Kidney (tissue), 14 donors: ENCODE data around the gene SZT2. TPM values are rescaled to one million over a fixed set of nuclear protein-coding genes. Genes with fewer than 3 reads are reported as not detected.
"Not testable (repeated sequence)": the region's sequence is repeated elsewhere in the genome, so short reads cannot be mapped to it uniquely, and the experiment has no call there.

Source experiments
- DNase-seq, 5 donors: peaks; one replicate each; pipeline ENCODE4 v3.0.0-alpha.2; 2013 to 2020
- FAIRE-seq: peaks from 2 replicates; lab custom pipeline; 2012; peaks lifted over from hg19 to GRCh38; lab: Jason Lieb, UNC
- H3K27ac ChIP-seq, 2 donors: one replicate each; pipeline ENCODE4 v1.7.0; 2013; ENCODE audit warnings: low read depth in 2 of 2, low read length in 2 of 2, inconsistent platforms in 1 of 2
- H3K27me3 ChIP-seq: one replicate; pipeline ENCODE4 v1.7.1; 2013; ENCODE audit warnings: low read length, inconsistent platforms; ENCODE audit not compliant: control insufficient read depth, insufficient read depth
- H3K36me3 ChIP-seq, 3 donors: one replicate each; pipeline versions ENCODE4 v1.7.0 to v1.7.1; 2013; ENCODE audit warnings: low read length in 3 of 3, control low read depth in 1 of 3, inconsistent platforms in 1 of 3; ENCODE audit not compliant: insufficient read depth in 3 of 3, control insufficient read depth in 2 of 3
- H3K4me1 ChIP-seq, 3 donors: one replicate each; pipeline versions ENCODE4 v1.7.0 to v1.7.1; 2013; ENCODE audit warnings: low read length in 3 of 3, inconsistent platforms in 1 of 3, low read depth in 1 of 3; ENCODE audit not compliant: control insufficient read depth in 2 of 3, insufficient read depth in 2 of 3
- H3K4me3 ChIP-seq, 3 donors: one replicate each; pipeline versions ENCODE4 v1.7.0 to v1.8.1; 2013; ENCODE audit warnings: low read length in 3 of 3, control low read depth in 1 of 3, inconsistent platforms in 1 of 3
- H3K9ac ChIP-seq, 3 donors: one replicate each; pipeline versions ENCODE4 v1.7.0 to v1.7.1; 2013; ENCODE audit warnings: low read length in 3 of 3, control low read depth in 1 of 3, inconsistent platforms in 1 of 3
- H3K9me3 ChIP-seq, 3 donors: one replicate each; pipeline versions ENCODE4 v1.7.0 to v1.7.1; 2013; ENCODE audit warnings: low read length in 3 of 3, control low read depth in 1 of 3, inconsistent platforms in 1 of 3; ENCODE audit not compliant: control insufficient read depth in 2 of 3, insufficient read depth in 1 of 3
- CTCF ChIP-seq: IDR thresholded peaks from 3 replicates; pipeline ENCODE4 v1.5.1; 2012; ENCODE audit warnings: mild to moderate bottlenecking, moderate library complexity, borderline replicate concordance; ENCODE audit not compliant: insufficient read depth; ENCODE audit errors: extremely low read depth
- intact Hi-C: fragments of 100-400 bp; cut with DNase I; formaldehyde crosslinking; loops from one replicate; pipeline ENCODE4 v1.11.1; 2022
- polyA plus RNA-seq: library from polyadenylated mRNA; stranded (reverse); fragments of 350-450 nt; fragmentation: Illumina TruSeq; extraction: RNeasy Lipid Tissue Mini Kit (QIAGEN cat#74804); gene quantifications from one replicate; pipeline ENCODE4 v1.2.3, GENCODE V29; 2014; ENCODE audit warnings: low read depth, low replicate concordance; ENCODE audit not compliant: insufficient read depth
- total RNA-seq: library from RNA; stranded (reverse); fragmentation: NEBNext Ultra II Directional; extraction: Animal tissue kit (Norgen Biotek cat#: 25700); gene quantifications from one replicate; pipeline ENCODE4 v1.2.1, GENCODE V29; 2021
- donor health status: control.
- donor health status: control.
- donor health status: control.
- donor health status: control.
- donor health status: control.
- donor health status: DM: yes; HTN: yes; CAD: no.
- donor health status: Normal renal cell carcinoma (clear cell type).

The SZT2 gene
- total and polyA plus RNA-seq, 2 donors from 2014 or later = 10.4 to 66.8 TPM

GRCh38 chr1:43405876-43406234 is 16.2 kb downstream of the SZT2 start:
- FAIRE-seq = no peak
- peaks cover 0 to 5% (median 0%) of the 10 kb centered on the region in 3 donors for H3K4me1 ChIP-seq
- peaks cover 0 to 52% (median 26%) of the 10 kb centered on the region in 3 donors for H3K36me3 ChIP-seq
- H3K27me3 ChIP-seq = no peaks in the 10 kb centered on the region
- no peak for TF ChIP-seq CTCF
- no peak for DNase-seq
- intact Hi-C loops = no loop called here
- H3K4me3 ChIP-seq = no peak overlapping the region
- no peaks in the 10 kb centered on the region for H3K9me3 ChIP-seq
- H3K9ac ChIP-seq = no peak overlapping the region
- peak overlapping the region in 1 of 2 donors; percentile 1 for H3K27ac ChIP-seq

- no peaks in the 10 kb centered on the region for H3K9me3 ChIP-seq
- DNase-seq = no peak
- TF ChIP-seq CTCF = no peak
- H3K9ac ChIP-seq = no peak overlapping the region
- intact Hi-C loops = no loop called here
- no peaks in the 10 kb centered on the region for H3K27me3 ChIP-seq
- no peak for FAIRE-seq
- no peak overlapping the region for H3K27ac ChIP-seq
- H3K36me3 ChIP-seq = peaks cover 0 to 25% (median 11%) of the 10 kb centered on the region in 3 donors
- no peak overlapping the region for H3K4me3 ChIP-seq
- peaks cover 0 to 1% (median 0%) of the 10 kb centered on the region in 3 donors for H3K4me1 ChIP-seq
These were observed 20.9 kb downstream of the SZT2 start for GRCh38 chr1:43410571-43410970.

- DNase-seq, H3K4me3 ChIP-seq, H3K9ac ChIP-seq, H3K27me3 ChIP-seq, H3K9me3 ChIP-seq, H3K27ac ChIP-seq, intact Hi-C loops, FAIRE-seq, H3K4me1 ChIP-seq: not testable (repeated sequence)
- H3K36me3 ChIP-seq = peaks cover 0 to 27% (median 10%) of the 10 kb centered on the region in 3 donors
These were observed 23.7 kb downstream of the SZT2 start for GRCh38 chr1:43413426-43413825.

- Histone ChIP-seq H3K9ac (no peak overlapping the region), H3K36me3 (peaks cover 0 to 34% (median 11%) of the 10 kb centered on the region in 3 donors), H3K27me3 (no peaks in the 10 kb centered on the region), H3K9me3 (no peaks in the 10 kb centered on the region), H3K4me1 (peaks cover 0 to 5% (median 0%) of the 10 kb centered on the region in 3 donors), H3K27ac (no peak overlapping the region), H3K4me3 (no peak overlapping the region)
- FAIRE-seq = no peak
- intact Hi-C loops = no loop called here
- peak in 4 of 5 donors; percentile 52 to 75 (median 58) for DNase-seq
- TF ChIP-seq CTCF = peak; percentile 62
These were observed 25.0 kb downstream of the SZT2 start for GRCh38 chr1:43414634-43415223.
